ENCODE results near the gene ZFP36L1.

ZFP36L1 gene, protein sequence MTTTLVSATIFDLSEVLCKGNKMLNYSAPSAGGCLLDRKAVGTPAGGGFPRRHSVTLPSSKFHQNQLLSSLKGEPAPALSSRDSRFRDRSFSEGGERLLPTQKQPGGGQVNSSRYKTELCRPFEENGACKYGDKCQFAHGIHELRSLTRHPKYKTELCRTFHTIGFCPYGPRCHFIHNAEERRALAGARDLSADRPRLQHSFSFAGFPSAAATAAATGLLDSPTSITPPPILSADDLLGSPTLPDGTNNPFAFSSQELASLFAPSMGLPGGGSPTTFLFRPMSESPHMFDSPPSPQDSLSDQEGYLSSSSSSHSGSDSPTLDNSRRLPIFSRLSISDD

DNA sequence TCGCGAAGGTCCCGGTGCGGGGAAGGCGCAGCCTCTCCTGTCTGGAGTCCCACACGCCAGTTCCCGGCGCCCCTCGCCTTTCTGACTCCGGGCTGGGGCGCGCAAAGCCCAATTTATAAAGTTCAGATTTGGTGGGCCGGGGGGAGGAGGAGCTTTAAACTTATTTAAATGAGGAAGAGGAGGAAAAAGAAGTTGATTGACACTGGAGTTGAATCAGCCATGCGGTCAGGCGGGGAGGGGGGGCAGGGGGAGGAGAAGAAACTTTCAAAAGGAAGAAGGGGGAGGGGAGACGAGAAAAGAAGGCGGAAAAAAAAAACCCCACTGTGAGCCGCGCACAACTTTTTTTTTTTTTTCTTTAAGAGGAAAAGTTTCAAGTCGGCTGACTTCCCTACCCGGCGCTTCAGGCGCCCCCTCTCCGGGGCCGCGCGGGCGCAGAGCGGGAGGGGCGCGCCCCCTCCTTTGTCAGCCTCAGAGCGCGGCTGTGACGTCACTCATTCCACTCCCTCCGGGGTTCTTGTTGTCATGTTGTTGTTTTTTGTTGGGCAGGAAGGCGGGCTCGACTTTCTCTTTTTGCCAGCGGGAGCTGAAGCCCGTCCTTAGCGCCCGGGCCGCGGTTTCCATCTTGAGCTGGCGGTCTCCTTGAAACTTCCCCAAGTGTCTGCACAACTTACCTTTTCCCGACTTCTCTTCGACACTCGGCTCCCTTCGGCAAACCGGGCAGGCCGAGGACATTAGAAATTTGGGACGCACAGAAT, at the start of gene ZFP36L1:
Gene ZFP36L1, minus strand, starts transcription at position 89 of the 755 bp plus-strand sequence. CDS start 129 bp downstream, outside the sequence.
- DNase-seq (ENCODE audit: low spot score), result peak; percentile 85

DNA sequence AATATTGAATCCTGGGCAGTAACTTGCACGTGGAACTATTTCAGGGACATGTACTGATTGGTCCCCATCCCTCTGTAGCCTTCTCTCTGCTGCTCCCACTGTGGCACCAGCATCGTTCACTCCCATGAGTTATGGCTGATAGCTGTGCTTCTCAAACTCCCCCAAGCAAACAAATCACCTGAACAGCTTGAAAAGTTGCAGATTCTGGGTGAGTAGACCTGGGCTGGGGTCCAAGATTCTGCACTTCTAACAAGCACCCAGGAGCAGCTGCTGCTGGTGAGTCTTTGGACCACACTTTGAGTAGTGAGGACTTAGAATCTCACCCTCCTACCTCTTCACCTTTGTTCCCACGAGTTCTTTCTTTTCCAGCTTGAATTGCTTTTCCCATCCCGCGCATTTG, 49.4 kb upstream of the ZFP36L1 start:
- DNase-seq (ENCODE audit: low spot score), result no peak

DNA sequence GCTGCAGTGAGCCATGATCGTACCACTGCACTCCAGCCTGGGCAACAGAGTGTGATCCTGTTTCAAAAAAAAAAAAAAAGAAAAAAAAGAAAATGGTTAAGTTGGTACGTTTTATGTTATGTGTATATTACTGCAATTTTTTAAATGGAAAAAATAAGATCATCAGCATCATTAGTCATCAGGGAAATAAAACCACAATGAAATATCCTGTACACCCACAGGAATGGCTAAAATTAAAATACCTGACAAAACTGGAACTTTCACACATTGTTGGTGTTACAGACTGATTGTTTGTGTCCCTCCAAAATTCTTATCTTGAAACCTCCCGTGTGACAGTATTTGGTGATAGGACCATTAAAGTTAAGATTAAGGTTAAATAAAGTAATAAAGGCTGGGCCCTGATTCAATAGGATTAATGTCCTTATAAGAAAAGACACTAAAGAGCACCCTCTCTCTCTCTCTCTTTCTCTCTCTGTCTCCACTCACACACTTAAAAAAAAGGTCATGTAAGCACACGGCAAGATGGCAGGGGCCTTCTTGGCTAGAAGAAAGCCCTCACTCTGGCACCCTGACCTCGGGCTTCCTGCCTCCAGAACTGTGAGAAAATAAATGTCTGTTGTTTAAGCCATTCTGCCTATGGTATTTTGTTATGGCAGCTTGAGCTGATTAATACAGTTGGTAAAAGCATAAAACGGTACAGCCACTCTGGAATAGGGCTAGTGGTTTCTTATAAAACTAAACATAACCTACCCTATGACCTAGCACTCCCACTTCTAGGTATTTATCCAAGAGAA, 48.3 kb upstream of the ZFP36L1 start:
- DNase-seq (ENCODE audit: low spot score), result no peak

DNA sequence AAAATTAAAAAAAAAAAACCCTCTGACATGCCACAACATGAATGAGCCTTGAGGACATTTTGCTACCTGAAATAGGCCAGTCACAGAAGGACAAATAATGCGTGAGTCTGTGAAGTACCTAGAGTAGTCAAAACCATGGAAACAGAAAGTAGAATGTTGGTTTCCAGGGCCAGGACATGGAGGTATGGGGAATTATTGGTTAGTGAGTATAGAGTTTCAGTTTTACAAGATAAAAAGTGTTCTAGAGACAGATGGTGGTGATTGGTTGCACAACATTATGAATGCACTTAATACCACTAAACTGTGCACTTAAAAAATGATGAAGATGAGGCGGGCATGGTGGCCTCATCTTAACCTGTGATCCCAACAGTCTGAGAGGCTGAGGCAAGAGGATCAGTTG, 47.6 kb upstream of the ZFP36L1 start:
- DNase-seq (ENCODE audit: low spot score), result no peak

DNA sequence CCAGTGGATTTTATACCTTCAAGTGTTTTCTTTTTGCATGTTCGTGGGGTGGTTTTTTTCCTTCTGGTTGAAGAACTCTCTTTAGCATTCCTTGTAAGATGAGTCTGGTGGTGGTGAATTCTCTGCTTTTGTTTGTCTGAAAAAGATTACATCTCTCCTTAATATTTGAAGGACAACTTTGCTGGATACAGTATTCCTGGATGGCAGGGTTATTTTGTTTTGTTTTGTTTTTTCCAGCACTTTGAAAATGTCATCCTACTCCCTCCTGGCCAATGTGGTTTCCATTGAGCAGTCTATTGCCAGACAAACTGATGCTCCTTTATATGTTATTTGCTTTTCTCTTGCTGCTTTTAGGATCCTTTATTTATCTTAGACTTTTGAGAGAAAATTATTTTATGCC, 43.2 kb upstream of the ZFP36L1 start:
- no peak for DNase-seq (ENCODE audit: low spot score)

DNA sequence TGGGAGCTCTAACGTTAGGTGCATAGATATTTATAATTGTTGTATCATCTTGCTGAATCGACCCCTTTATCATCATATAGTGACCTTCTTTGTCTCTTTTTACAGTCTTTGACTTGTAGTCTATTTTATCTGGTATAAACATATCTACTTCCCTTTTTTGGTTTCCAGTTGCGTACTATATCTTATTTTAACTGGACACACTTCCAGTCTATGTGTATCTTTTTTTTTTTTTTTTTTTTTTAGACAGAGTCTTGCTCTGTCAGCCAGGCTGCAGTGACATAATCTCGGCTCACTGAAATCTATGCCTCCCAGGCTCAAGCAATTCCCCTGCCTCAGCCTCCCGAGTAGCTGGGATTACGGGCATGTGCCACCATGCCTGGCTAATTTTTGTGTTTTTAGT, 41.9 kb upstream of the ZFP36L1 start:
- DNase-seq (ENCODE audit: low spot score), result no peak

DNA sequence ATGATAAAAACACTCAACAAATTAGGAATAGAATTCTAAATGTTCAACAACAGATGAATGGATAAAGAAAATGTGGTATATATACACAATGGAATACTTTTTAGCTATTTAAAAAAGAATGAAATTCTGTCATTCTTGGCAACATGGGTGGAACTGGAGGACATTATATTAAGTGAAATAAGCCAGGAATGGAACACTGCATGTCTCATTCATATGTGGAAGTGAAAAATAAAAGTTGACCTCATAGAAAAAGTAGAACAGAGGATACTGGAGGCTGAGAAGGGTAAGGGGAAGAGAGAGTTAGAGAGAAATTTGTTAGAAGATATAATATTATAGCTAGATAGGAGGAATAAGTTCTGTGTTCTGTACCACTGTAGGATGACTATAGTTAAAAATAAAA, 35.8 kb upstream of the ZFP36L1 start:
- DNase-seq (ENCODE audit: low spot score), result no peak

DNA sequence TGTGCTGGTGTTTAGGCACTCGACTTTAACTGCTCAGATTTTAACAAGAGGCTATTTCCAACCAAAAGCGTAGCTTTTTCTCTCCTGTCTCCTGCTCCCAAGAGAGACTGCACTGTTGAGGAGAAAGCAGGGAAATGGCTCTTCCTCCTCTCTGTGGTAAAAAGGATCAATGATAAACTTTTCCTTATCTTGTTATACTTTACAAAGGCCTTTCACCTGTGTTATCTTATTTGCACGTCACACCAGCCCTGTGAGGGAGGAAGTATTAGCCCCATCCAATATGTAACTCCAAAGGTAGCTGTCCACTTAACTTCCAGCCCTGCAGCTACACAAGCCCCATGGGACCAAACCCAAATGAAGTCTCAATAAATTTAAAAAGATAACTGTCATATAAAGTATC, 32.9 kb upstream of the ZFP36L1 start:
- DNase-seq (ENCODE audit: low spot score), result no peak

DNA sequence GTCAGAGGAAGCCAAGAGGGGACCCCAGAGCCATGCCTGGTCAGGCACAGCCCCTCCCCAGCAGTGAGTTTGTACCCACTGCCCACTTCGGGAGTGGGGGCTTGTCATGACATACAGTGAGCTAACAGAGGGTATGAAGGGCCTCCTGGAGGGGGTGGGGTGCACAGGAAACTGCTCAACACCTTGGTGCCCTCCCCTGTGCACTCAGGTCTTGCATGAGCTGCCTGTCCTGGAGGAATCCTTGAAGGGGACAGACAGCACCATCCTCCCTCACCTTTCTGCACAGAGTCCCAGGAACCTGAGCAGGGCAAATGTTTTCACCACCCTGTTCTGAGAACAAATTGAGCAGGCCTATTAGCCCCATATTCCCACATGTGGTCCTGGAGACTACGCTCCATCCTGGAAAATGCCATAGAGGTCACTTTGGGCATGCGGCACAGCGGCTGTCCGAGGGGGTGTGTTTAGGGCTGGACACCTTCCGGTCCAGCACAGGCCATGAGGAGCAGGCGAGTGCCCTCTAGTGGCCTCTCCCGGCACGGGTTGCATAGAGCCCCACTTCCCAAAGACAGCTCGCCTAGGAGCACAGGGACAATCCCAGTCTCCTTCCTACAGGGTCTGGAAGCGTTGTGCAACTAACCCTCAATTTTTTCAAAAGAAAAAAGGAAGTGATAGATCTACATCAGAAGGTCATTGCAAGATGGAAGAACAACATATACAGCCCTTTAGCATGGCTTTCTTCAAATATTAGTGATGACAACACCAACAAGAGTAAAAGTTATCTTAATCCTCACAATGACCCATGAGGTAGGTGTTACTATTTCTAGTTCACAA, 31.9 kb upstream of the ZFP36L1 start:
- DNase-seq (ENCODE audit: low spot score), result peak; percentile 68

DNA sequence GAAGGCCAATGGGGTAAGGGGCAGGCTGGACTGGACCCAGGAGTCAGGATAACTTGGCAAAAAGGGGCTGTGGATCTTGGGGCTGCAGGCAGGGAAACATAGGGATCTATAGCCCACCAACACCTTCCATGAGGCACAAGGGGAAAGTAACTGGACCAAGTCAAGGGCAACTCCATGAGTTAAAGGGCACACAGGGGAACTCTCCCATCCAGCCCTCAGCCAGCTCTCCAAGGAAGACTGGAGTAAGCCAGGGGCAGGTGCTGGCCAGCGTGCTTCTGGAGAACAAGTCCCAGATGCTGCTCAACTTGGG, 31.3 kb upstream of the ZFP36L1 start:
- no peak for DNase-seq (ENCODE audit: low spot score)

DNA sequence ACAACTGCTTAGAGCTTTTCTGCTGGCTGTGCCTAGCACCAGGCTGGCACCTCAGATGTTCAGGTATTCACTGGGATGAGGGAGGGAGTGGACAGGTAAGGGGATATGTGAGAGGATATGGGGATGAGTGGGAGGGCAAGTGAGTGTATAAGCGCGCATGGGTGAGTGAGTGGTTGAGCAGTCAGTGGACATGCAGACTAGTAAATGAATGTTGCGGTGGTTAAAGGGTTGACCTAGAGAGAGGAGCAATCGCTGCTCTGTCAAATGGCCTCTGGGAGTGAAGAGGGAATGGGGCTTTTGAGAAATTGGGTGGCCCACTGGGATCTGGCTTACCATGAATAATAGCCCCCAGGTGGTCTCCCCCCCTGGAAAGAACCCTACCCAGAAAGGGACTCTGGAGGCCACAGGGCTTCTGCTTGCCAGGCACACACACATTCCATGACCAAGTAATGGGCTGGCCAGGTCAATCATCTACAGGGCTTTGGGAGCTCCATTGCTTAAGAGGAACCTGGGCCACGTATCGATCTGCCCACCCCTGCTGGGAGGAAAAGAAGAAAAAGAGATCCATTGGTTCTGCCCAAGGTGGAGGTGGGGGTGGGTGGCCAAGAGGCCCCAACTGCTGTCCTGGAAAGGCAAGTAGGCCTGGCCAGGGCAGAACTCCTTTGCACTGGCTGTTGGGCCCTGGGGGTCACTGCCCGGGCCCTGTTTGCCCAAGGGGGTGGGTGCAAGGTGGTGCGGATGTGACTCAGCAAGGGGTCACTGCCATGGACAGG, 30.8 kb upstream of the ZFP36L1 start:
- DNase-seq (ENCODE audit: low spot score), result no peak

DNA sequence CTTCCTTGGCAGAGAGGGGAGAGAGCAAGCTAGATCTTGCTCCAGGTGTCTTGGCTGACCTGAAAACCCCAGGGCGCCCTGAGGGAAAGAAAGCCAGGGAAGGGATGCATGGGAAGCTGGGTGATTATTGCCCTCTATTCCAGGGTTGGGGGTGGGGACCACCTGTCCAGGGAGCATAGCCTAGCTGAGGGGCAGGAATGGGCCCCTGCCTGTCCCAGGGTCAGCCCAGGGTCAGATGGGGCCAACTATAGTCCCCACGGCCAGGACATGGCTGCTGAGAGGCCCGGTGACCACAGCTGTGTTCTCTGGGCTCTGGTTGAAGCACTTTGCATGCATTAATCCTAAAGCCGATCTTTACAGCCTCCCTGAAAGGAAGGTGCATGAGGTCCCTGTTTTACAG, 30.1 kb upstream of the ZFP36L1 start:
- no peak for DNase-seq (ENCODE audit: low spot score)

DNA sequence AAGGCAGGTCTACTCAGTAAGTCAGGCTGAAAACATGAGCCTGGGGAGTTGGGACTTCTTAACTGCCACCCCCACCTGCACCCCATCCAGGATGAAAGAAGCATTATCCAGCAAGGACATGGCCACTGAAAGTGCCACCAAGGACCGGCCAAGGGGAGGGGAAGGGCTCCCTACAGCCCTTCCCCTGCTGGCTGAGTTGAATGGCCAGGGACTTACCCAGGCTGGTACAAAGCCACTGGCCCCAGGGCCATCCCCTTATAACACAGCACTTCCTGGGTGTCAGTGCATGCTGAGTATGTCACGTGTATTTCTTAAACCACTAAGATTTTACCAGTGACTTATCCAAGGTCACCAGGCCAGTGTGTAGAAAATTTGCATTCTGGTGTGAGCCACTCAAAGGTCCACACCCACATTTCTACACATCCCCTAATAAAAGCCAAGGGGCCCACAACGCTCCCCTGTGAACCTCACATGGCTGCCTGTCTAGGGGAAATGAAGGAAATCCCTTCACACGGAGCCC, 29.3 kb upstream of the ZFP36L1 start:
- no peak for DNase-seq (ENCODE audit: low spot score)

DNA sequence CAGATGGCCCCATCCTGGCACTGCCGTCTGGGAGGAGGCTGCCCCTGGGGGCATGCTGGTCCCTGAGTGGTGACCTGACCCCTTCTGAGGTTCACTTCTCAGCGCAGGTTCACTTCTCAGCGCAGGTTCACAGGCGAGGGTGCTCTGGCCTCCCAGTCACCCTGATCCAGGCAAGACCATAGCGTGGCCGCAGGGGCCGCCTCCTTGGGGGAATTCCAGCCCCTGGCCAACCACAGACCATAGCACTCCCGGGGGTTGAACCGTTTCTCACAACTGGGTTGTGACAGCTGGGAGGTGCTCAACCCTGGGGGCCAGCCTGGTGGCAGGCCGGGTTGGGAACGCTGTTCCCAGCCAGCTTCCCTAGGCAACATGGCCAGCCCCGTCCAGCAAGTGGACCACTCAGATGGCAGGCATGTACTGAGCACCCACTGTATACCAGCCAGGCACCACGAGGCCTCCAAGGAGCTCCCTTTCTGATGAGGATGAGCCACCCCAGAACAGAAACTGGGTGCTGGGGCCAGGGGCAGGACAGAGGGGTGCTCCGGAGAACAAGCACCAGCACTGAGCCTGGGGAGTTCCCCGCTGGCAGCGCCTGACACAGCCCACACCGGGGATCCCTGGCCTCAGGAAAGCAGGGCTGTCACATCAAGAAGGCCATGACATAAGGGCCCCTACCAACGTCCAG, 28.3 kb upstream of the ZFP36L1 start:
- DNase-seq (ENCODE audit: low spot score), result no peak

DNA sequence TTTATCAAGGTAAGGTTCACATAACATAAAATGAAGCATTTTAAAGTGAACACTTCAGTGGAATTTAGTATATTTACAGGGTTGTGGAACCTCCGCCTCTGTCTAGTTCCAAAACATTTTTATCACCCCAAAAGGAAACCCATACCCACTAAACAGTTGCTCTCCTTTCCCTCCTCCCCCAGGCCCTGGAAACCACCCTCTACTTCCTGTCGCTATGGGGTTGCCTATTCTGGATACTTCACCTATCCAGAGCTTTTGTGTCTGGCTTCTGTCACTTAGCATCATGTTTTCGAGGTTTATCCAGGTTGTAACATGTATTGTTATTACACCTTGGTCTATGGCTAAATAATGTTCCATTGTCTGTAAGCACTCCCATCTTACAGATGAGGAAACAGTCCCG, 27.7 kb upstream of the ZFP36L1 start:
- DNase-seq (ENCODE audit: low spot score), result no peak

DNA sequence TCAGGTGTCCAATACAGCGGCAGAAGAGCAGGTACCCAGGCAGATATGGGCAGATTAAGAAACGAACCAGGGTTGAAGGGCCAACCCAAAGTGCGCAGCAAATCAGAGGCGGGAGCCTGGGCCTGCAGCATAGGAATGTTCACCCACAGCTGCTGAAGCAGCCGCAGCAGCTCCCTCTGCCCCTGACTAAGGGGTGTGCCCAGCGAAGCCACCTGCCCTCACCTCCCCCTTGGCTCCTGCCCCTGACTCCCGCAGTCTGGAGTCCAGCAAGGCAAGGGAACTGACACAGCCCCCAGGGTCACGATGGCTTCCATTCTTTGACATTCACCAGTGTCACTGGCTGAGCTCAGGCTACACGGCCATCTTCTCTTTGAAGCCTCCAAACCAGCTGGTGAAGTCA, 27.3 kb upstream of the ZFP36L1 start:
- DNase-seq (ENCODE audit: low spot score), result no peak

DNA sequence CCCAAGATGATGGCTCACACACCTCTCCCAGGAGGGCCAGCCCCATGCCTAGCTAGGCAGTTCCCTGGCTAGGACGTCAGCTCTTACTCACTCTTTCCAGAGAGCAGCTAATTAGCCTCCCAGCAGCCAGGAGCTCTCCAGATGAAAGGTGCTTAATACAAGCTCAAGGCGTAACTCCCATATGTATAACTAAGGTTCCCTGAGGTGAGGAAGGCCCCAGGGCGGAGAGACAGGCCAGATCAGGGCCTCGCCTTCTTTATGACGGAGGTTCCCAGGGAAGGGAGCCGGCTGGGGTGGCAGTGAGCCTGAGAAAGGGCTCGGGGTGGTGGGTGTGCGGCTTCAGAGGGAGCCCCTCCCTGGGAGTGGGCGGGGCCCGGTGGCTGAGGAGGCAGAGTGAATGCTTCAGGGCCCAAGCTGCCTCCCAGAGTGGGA, 26.4 kb upstream of the ZFP36L1 start:
- no peak for DNase-seq (ENCODE audit: low spot score)

DNA sequence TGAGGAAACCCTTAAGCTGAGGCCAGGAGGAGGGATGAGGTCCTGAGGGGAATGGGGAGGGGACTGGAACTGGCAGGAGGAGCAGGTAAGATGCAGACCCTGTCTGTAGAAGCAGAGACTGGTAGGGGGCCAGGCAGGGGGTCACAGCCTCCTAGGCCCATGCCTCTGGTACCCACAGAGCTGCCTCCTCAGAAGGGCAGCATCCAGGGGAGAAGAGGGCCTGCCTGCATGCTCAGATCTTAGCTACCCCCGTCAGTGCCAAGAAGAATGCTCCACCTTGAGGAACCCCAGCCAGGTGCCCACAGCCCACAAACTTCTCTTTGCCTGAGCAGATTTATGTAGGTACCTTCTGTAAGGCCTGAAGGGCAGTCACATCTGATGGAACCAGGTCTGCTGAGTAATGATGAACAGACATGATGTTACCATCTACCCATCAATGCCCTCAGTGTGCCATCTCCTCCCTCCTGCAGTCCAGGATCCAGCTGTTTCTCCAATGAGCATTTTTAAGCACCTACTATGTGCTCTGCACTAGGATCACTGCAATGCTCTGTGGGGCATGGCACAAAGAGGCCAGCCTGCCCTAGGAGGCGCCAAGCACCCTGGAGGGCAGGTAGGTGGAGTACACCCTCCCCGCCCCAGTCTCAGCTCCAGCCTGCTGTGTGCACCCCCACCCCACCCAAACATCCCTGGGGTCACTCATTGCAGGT, 24.8 kb upstream of the ZFP36L1 start:
- no peak for DNase-seq (ENCODE audit: low spot score)

DNA sequence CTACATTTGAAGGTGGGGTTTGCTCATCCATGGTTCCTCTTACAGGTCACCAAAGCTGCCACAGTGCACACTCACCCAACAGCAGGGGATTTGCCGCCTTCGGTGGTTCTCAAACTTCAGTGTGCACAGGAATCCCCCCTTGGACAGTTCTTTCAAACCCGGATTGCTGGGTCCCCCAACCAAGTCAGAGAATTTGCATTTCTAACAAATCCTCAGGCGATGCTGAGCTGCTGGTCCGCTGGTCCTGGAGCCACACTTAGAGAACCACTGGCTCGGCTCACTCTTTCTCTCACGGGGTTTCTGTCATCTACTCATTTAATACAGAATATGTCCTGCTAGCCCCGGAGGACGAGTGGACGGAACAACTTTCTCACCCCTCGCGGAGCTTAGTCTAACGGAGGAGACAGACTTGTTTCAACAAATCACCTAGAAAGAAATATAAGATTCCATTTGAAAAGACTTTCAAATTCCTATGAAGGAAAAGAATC, 24.1 kb upstream of the ZFP36L1 start:
- no peak for DNase-seq (ENCODE audit: low spot score)

Measured in hematopoietic multipotent progenitor cell treated with erythropoietin and hydrocortisone succinate and interleukin-3 and kit ligand, for 17 days (in vitro differentiated cells).